Left ventricle myocardium inferior (tissue), 1 donor: ENCODE data around the gene NTM. TPM values are rescaled to one million over a fixed set of nuclear protein-coding genes. Genes with fewer than 3 reads are reported as not detected.

Experiments used
- DNase-seq: peaks from one replicate; pipeline ENCODE4 v3.0.0-alpha.2; 2020
- H3K27ac ChIP-seq: fragments of 200-600 bp; replicated peaks from 2 replicates; pipeline ENCODE4 v1.8.0; 2021
- H3K27me3 ChIP-seq: fragments of 200-600 bp; 2 replicates; pipeline ENCODE4 v1.8.0; 2021; ENCODE audit warnings: low read depth
- H3K36me3 ChIP-seq: fragments of 200-600 bp; 2 replicates; pipeline ENCODE4 v1.8.0; 2021
- H3K4me1 ChIP-seq: fragments of 200-600 bp; 2 replicates; pipeline ENCODE4 v1.8.0; 2021
- H3K4me3 ChIP-seq: fragments of 200-600 bp; 2 replicates; pipeline ENCODE4 v1.8.0; 2021; ENCODE audit warnings: mild to moderate bottlenecking, moderate library complexity
- H3K9me3 ChIP-seq: fragments of 200-600 bp; replicated peaks from 2 replicates; pipeline ENCODE4 v1.8.0; 2021
- CTCF ChIP-seq: fragments of 200-600 bp; IDR thresholded peaks from 2 replicates; pipeline ENCODE4 v1.8.0; 2021; ENCODE audit warnings: antibody characterized with exemption, mild to moderate bottlenecking, borderline replicate concordance
- intact Hi-C: fragments of 100-400 bp; cut with micrococcal nuclease; formaldehyde crosslinking; loops from one replicate; pipeline ENCODE4 v1.11.0; 2022
- total RNA-seq: library from RNA; stranded (reverse); fragmentation: NEBNext Ultra II Directional; extraction: Animal tissue kit (Norgen Biotek cat#: 25700); gene quantifications from one replicate; pipeline ENCODE4 v1.2.1, GENCODE V29; 2021
- donor health status: DM: no; HTN: yes; CAD: no; lungs with severe emphysema.

NTM gene
- total RNA-seq, 1 donor from 2014 or later, result 1.0 TPM

DNA sequence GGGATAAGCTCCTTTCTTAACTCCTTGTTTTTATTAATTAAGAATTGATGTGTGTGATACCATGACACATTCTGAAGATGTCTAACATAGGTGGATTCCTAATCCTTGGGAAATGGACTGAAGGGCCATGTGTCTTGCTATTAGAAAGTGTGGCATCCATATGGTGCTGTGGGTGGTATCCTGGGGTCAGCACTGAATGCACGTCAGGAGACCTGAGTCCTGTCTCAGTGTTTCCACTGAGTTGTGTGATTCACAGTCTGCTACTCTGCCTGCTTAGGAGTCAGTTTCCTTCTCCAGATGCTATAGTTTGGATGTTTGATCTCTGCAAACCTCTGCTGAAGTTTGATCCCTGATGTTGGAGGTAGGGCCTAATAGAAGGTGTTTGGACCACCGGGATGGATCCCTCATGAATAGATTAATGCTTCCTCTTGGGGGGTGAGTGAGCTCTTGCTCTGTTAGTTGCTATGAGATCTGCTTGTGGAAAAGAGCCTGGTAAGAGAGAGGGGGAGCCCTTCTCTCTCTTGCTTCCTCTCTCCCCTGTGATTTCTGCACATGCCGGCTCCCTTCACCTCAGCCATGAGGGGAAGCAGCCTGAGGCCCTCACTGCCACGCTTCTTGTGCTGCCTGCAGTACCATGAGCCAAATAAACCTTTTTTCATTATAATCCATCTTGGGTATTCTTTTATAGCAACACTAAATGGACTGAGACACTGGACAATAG is 666.5 kb downstream of the NTM start:
- Histone ChIP-seq H3K27me3 (no peaks in the 10 kb centered on the region), H3K36me3 (no peaks in the 10 kb centered on the region), H3K27ac (no peak overlapping the region), H3K4me3 (no peak overlapping the region), H3K4me1 (peaks cover 6% of the 10 kb centered on the region), H3K9me3 (no peaks in the 10 kb centered on the region)
- intact Hi-C loops, result no loop called here
- TF ChIP-seq CTCF, result no peak
- DNase-seq, result no peak

- H3K9me3 ChIP-seq, result no peaks in the 10 kb centered on the region
- H3K27ac ChIP-seq, result no peak overlapping the region
- no peaks in the 10 kb centered on the region for H3K27me3 ChIP-seq
- H3K4me1 ChIP-seq, result peaks cover 6% of the 10 kb centered on the region
- intact Hi-C loops, result no loop called here
- DNase-seq, result no peak
- TF ChIP-seq CTCF, result no peak
- H3K36me3 ChIP-seq, result no peaks in the 10 kb centered on the region
- H3K4me3 ChIP-seq, result no peak overlapping the region
These were observed 667.0 kb downstream of the NTM start for GRCh38 chr11:132037467-132037862.

DNA sequence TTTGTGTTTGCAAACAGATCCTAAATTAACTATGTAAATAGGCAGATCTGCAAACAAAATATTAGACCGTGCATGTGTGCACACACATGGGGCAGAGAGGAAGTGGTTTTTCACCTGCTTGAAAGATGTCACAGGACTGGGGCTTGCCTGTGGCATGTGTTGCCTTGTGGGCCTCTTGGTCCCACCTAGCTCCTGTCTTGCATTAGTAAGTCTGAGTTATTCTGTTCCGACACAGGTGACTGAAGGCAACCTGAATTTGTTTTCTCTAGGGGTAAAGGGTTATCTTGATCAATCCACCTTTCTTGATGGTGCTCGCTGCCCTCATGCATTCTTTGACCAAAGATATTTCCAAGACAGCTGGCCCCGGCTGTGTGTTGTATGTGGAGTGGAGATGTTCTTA is 667.5 kb downstream of the NTM start:
- no peak overlapping the region for H3K27ac ChIP-seq
- H3K4me3 ChIP-seq, result no peak overlapping the region
- no peaks in the 10 kb centered on the region for H3K9me3 ChIP-seq
- no peak for DNase-seq
- intact Hi-C loops, result no loop called here
- no peak for TF ChIP-seq CTCF
- no peaks in the 10 kb centered on the region for H3K36me3 ChIP-seq
- H3K27me3 ChIP-seq, result no peaks in the 10 kb centered on the region
- H3K4me1 ChIP-seq, result peaks cover 4% of the 10 kb centered on the region

DNA sequence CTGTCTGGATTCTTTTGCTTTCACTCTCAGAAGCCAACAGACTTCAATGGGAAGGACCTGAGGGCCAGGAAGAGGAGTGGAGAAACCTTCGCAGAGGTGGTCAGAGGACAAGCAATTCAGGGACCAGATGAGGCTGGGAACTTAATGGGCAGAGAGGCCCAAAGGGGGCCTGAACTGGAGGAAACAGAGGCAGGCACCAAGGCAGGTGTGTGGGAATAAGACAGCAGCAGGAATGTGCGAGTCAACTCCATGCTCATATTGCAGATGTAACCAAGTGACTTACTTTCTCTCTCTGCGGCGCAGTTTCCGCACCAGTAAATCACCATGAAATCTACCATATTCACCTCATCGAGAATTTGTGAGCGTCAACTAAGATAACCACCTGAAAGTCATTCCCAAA is 669.1 kb downstream of the NTM start:
- Histone ChIP-seq H3K27me3 (peaks cover 5% of the 10 kb centered on the region), H3K4me3 (no peak overlapping the region), H3K4me1 (no peaks in the 10 kb centered on the region), H3K27ac (no peak overlapping the region), H3K36me3 (no peaks in the 10 kb centered on the region), H3K9me3 (no peaks in the 10 kb centered on the region)
- DNase-seq, result no peak
- no peak for TF ChIP-seq CTCF
- intact Hi-C loops, result no loop called here

GRCh38 chr11:132042296-132042695 is 671.9 kb downstream of the NTM start:
- Histone ChIP-seq H3K27ac (no peak overlapping the region), H3K4me3 (no peak overlapping the region), H3K4me1 (no peaks in the 10 kb centered on the region), H3K27me3 (peaks cover 19% of the 10 kb centered on the region), H3K36me3 (no peaks in the 10 kb centered on the region), H3K9me3 (no peaks in the 10 kb centered on the region)
- DNase-seq, result no peak
- intact Hi-C loops, result no loop called here
- TF ChIP-seq CTCF, result no peak
